ENCODE results near the gene FKBP1A. TPM values are rescaled to one million over a fixed set of nuclear protein-coding genes. Genes with fewer than 3 reads are reported as not detected.

FKBP1A gene
- 100 to 1,000 TPM; 103 to 161 TPM for total RNA-seq

DNA sequence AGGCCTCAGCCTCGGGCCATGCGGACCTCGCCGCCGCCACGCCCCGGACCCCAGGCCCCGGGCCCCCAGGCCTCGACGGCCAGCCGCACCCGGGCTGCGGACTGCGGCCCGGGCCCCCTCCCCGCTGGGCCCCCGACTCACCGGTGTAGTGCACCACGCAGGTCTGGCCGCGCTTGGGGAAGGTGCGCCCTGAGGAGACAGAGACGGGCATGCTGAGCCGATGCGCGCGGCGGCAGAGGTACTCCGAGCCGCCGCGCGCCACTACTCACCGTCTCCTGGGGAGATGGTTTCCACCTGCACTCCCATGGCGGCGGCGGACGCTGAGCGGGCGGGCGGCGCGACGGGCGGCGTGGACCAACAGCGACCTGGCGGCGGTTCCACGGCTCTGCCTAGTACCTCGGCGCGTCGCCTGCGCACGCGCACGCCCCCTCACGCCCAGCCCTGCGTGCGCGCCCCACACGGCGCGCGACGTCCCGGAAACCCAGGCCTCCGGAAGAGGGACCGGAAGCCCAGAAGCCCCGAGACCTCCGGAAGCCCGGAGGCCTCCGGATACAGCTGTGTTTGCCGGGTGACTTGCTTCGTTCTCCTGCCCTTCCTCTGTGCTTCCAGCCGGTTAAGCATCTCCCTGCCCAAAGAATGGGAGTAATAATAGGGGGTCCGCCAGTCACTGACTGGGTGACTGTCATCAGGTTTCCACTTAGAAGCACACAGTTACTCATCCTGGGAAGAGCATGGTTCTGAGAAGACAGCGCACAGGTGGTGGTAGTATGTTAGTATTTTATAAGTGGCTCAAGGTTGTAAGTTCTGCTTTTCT is at the start of gene FKBP1A:
Gene FKBP1A, minus strand, starts transcription at position 362 of the 814 bp plus-strand sequence. Its CDS starts 56 bp downstream, at position 306.
- intact Hi-C loops (cut with DNase I): loop anchor here (5.0 kb wide), 2 partner anchors 66 to 74 kb away; partner anchors contain the start of genes NSFL1C and SDCBP2
- Histone ChIP-seq H3K9me3 (no peaks in the 10 kb centered on the region), H3K27me3 (replicated peaks; ENCODE audit: insufficient read depth) (no peaks in the 10 kb centered on the region), H3K4me3 (peak within 1 kb of the TSS; percentile 88 to 96), H3K4me1 (replicated peaks) (peaks cover 17% of the 10 kb centered on the region), H3K36me3 (no peaks in the 10 kb centered on the region), H3K27ac (peak within 1 kb of the TSS; percentile 57 to 80)
- DNase-seq (ENCODE audit: low spot score): peak; percentile 87
- TF ChIP-seq POLR2A (IDR thresholded peaks at IDR 0.05) (peak; percentile 88), CTCF (IDR thresholded peaks at IDR 0.05) (peak in 3 of 4 experiments; percentile 21 to 49 (median 37)), POLR2AphosphoS5 (IDR thresholded peaks at IDR 0.05) (peak; percentile 72)
- 1% methylated on average over 38 of the region's 79 CpGs for WGBS

DNA sequence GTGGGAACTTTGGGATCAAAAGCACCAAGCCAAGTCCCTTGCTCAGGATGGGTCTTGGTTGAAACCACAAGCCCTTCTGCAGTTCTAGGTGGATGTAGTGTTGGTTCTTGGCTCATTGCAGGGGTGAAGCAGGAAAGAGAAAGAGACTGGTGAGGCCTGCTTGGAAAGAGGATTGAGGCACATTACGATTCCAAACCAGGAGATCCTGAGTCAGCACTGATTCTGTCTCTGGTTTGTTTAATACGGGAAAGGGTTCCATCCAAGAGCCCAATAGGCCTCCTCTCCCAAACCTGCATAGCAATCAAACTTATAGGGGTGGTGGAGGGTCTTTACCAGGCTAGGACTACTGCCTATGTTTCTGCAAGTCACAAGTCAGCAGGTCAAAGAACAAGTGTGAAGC is 49.5 kb upstream of the FKBP1A start:
- no peak for DNase-seq (ENCODE audit: low spot score)
- H3K27ac ChIP-seq: no peak overlapping the region
- H3K4me1 ChIP-seq (replicated peaks): no peaks in the 10 kb centered on the region
- no peaks in the 10 kb centered on the region for H3K27me3 ChIP-seq (replicated peaks; ENCODE audit: insufficient read depth)
- no peak overlapping the region for H3K4me3 ChIP-seq
- TF ChIP-seq POLR2AphosphoS5 (IDR thresholded peaks at IDR 0.05) (no peak), POLR2A (IDR thresholded peaks at IDR 0.05) (no peak), CTCF (IDR thresholded peaks at IDR 0.05) (no peak)
- intact Hi-C loops (cut with DNase I): no loop called here
- WGBS: 94% methylated on average over 2 of the region's 2 CpGs
- H3K36me3 ChIP-seq: peaks cover 5 to 34% of the 10 kb centered on the region in 2 donors
- no peaks in the 10 kb centered on the region for H3K9me3 ChIP-seq

DNA sequence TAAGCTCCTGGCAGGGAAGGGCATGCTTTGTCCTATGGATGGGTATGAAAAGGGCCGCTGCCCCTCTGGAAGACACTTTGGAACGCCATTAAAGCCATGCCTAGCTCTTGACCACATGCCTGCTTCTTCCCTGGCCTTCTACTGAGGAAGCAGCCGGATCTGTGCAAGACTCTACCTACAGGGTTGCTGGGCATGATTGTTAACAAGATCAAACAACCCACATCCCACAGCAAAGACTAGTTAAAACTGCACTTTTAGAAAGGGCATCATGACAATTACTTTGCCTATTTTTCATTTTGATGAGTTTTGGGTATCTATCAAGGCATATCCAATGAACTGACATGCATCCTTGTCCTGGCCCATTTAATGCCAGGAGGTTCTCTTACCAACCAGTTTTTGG is 48.3 kb upstream of the FKBP1A start:
- Histone ChIP-seq H3K9me3 (no peaks in the 10 kb centered on the region), H3K27me3 (replicated peaks; ENCODE audit: insufficient read depth) (no peaks in the 10 kb centered on the region), H3K27ac (no peak overlapping the region), H3K36me3 (peaks cover 5 to 33% of the 10 kb centered on the region in 2 donors), H3K4me3 (no peak overlapping the region), H3K4me1 (replicated peaks) (no peaks in the 10 kb centered on the region)
- TF ChIP-seq POLR2AphosphoS5 (IDR thresholded peaks at IDR 0.05) (no peak), CTCF (IDR thresholded peaks at IDR 0.05) (no peak), POLR2A (IDR thresholded peaks at IDR 0.05) (no peak)
- WGBS: 89% methylated on average over 3 of the region's 3 CpGs
- DNase-seq (ENCODE audit: low spot score): no peak
- intact Hi-C loops (cut with DNase I): no loop called here

DNA sequence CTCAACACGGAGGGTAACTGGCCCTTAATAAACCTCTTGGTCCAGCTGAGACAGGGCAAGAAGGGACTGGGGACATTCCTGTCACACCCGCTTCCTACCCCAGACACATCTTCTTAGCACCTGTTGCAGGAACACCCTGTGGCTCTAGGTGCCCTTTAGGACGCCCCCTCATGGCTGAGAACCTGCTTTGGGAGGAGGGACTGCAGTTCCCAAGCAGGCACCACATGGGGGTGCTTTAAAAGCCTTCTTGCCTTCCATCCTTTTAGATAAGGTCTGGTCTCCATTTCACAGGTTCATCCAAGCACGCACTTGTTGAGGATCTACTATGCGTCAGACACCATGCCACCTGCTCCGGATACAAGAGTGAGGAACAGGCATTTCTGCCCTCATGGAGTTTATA is 47.2 kb upstream of the FKBP1A start:
- Histone ChIP-seq H3K9me3 (no peaks in the 10 kb centered on the region), H3K36me3 (peaks cover 0 to 21% of the 10 kb centered on the region in 2 donors), H3K27ac (no peak overlapping the region), H3K4me3 (no peak overlapping the region), H3K4me1 (replicated peaks) (no peaks in the 10 kb centered on the region), H3K27me3 (replicated peaks; ENCODE audit: insufficient read depth) (no peaks in the 10 kb centered on the region)
- intact Hi-C loops (cut with DNase I): no loop called here
- TF ChIP-seq POLR2AphosphoS5 (IDR thresholded peaks at IDR 0.05) (no peak), CTCF (IDR thresholded peaks at IDR 0.05) (peak in 1 of 4 experiments; percentile 30)
- no peak for DNase-seq (ENCODE audit: low spot score)
- 84% methylated on average over 6 of the region's 6 CpGs for WGBS

DNA sequence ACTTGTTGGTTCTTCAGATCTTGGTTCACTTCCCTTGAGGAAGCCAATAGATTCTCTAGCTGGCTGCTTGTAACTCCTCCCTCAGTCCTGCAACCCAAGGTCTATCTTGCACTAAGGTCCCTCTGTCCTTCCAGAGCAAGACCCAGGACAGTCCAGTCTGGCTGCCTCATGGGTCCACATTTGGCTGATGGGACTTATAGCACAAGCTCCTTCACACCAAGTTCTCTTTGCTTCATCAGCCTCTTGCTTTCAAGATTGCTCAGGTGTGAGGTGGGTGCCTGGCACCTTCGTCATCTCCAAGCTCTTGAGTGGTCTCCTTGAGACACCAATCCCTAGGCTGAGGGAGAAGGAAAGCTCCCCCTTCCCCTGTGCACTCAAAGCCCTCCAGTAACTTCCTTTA is 45.5 kb upstream of the FKBP1A start:
- WGBS: 100% methylated on average over 1 of the region's 1 CpG
- peaks cover 0 to 12% of the 10 kb centered on the region in 2 donors for H3K36me3 ChIP-seq
- TF ChIP-seq POLR2A (IDR thresholded peaks at IDR 0.05) (no peak), CTCF (IDR thresholded peaks at IDR 0.05) (no peak), POLR2AphosphoS5 (IDR thresholded peaks at IDR 0.05) (no peak)
- intact Hi-C loops (cut with DNase I): no loop called here
- no peaks in the 10 kb centered on the region for H3K9me3 ChIP-seq
- H3K4me1 ChIP-seq (replicated peaks): no peaks in the 10 kb centered on the region
- H3K4me3 ChIP-seq: no peak overlapping the region
- no peaks in the 10 kb centered on the region for H3K27me3 ChIP-seq (replicated peaks; ENCODE audit: insufficient read depth)
- H3K27ac ChIP-seq: no peak overlapping the region
- DNase-seq (ENCODE audit: low spot score): no peak

Measured in prostate gland (tissue), 2 donors.